IPS-NIHi11 (cell line): ENCODE results near the gene PFKFB1.
A peak's percentile ranks its signal among the peaks of the same experiment; 100 is the strongest.

ENCODE experiments used
- DNase-seq: peaks from one replicate; pipeline ENCODE4 v3.0.0; 2012; ENCODE audit warnings: mixed read lengths, low spot score

Gene PFKFB1

GRCh38 chrX:54922547-54922946 is 71.4 kb downstream of the PFKFB1 start:
- DNase-seq: no peak

GRCh38 chrX:54921427-54922021 is 72.5 kb downstream of the PFKFB1 start:
- DNase-seq: peak; percentile 80

GRCh38 chrX:54920610-54921426 is 73.2 kb downstream of the PFKFB1 start, which contains the start of gene TRO:
Gene TRO, plus strand, starts transcription at chrX:54920824. Its CDS starts 1,423 bp downstream, at chrX:54922247.
- peak; percentile 53 for DNase-seq

- DNase-seq: no peak
Observed at GRCh38 chrX:54909941-54910340, 84.0 kb downstream of the PFKFB1 start.

- DNase-seq: no peak
Observed at GRCh38 chrX:54894159-54894558, 99.8 kb downstream of the PFKFB1 start.

GRCh38 chrX:54891573-54891972 is 102.4 kb downstream of the PFKFB1 start:
- DNase-seq: peak; percentile 14

GRCh38 chrX:54885740-54886139 is 108.2 kb downstream of the PFKFB1 start:
- no peak for DNase-seq
